GM21723 (cell line): ENCODE measurements around the gene TIMM13.
"Not testable (repeated sequence)": the region's sequence is repeated elsewhere in the genome, so short reads cannot be mapped to it uniquely, and the experiment has no call there.

ENCODE experiments used
- ATAC-seq: cut with Tn5 transposase; IDR thresholded peaks from one replicate; pipeline ENCODE4 v1.9.1; 2021; ENCODE audit warnings: mild to moderate bottlenecking, moderate library complexity; ENCODE audit not compliant: unreplicated experiment

The TIMM13 gene

GRCh38 chr19:2416321-2417097 lies 10.9 kb downstream of the TIMM13 start:
- no peak for ATAC-seq

- ATAC-seq = no peak
These were observed 11.4 kb downstream of the TIMM13 start for GRCh38 chr19:2415973-2416319.

GRCh38 chr19:2415281-2415972 lies 12.0 kb downstream of the TIMM13 start:
- no peak for ATAC-seq

GRCh38 chr19:2413629-2414028 lies 13.8 kb downstream of the TIMM13 start:
- ATAC-seq = no peak

- no peak for ATAC-seq
These were observed 14.2 kb downstream of the TIMM13 start for GRCh38 chr19:2413159-2413558.

GRCh38 chr19:2412449-2412848 lies 14.9 kb downstream of the TIMM13 start:
- no peak for ATAC-seq

- no peak for ATAC-seq
These were observed 15.7 kb downstream of the TIMM13 start for GRCh38 chr19:2411709-2412108.

- no peak for ATAC-seq
These were observed 17.4 kb downstream of the TIMM13 start for GRCh38 chr19:2410023-2410422.

- ATAC-seq = no peak
These were observed 18.0 kb downstream of the TIMM13 start for GRCh38 chr19:2409352-2409912.

GRCh38 chr19:2408247-2408646 lies 19.1 kb downstream of the TIMM13 start:
- ATAC-seq = no peak

- no peak for ATAC-seq
These were observed 27.8 kb downstream of the TIMM13 start for GRCh38 chr19:2399582-2399981.

GRCh38 chr19:2398735-2399305 lies 28.6 kb downstream of the TIMM13 start:
- ATAC-seq = no peak

GRCh38 chr19:2397173-2397572 lies 30.2 kb downstream of the TIMM13 start:
- not testable (repeated sequence) for ATAC-seq

- ATAC-seq = not testable (repeated sequence)
These were observed 32.0 kb downstream of the TIMM13 start for GRCh38 chr19:2395293-2395829.

- ATAC-seq = no peak
These were observed 32.7 kb downstream of the TIMM13 start for GRCh38 chr19:2394442-2395292.

GRCh38 chr19:2394054-2394441 lies 33.3 kb downstream of the TIMM13 start:
- ATAC-seq = no peak

GRCh38 chr19:2392899-2393298 lies 34.5 kb downstream of the TIMM13 start:
- ATAC-seq = not testable (repeated sequence)

GRCh38 chr19:2392366-2392765 lies 35.0 kb downstream of the TIMM13 start:
- no peak for ATAC-seq

- ATAC-seq = no peak
These were observed 36.2 kb downstream of the TIMM13 start for GRCh38 chr19:2391118-2391725.

GRCh38 chr19:2389594-2389993 lies 37.8 kb downstream of the TIMM13 start:
- no peak for ATAC-seq
